OCI-LY1 (cell line): ENCODE results near the gene KLF5.

Experiments
- EZH2 ChIP-seq: fragments of 200-600 bp; sonication (generic), shearing (Covaris generic); IDR thresholded peaks from 2 replicates; pipeline ENCODE4 v1.8.0; 2017; ENCODE audit warnings: borderline replicate concordance, mixed run types, mild to moderate bottlenecking, antibody characterized with exemption, low read length, moderate library complexity, mixed read lengths
- TF ChIP-seq, protein P1 (sequence below): fragments of 200-600 bp; sonication (generic), shearing (Covaris generic); IDR thresholded peaks from 2 replicates; pipeline ENCODE4 v1.5.1; 2017; ENCODE audit warnings: mild to moderate bottlenecking, antibody characterized with exemption, low read length, moderate library complexity, mixed read lengths

DNA sequence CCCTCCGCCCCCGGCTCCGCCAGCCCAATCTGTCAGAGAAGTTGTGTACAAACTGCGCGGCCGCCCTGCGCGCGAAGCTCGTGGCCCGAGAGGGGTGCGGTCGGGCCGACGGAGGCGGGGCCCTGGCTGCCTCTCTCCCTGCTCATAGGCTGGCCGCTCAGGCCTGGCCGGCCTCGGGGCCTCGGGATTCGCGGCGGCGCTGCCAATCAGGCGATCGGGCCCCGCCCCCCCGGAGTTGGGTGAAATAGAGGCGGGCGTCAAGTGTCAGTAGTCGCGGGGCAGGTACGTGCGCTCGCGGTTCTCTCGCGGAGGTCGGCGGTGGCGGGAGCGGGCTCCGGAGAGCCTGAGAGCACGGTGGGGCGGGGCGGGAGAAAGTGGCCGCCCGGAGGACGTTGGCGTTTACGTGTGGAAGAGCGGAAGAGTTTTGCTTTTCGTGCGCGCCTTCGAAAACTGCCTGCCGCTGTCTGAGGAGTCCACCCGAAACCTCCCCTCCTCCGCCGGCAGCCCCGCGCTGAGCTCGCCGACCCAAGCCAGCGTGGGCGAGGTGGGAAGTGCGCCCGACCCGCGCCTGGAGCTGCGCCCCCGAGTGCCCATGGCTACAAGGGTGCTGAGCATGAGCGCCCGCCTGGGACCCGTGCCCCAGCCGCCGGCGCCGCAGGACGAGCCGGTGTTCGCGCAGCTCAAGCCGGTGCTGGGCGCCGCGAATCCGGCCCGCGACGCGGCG lies at the start of gene KLF5:
- TF ChIP-seq EZH2: no peak
- TF ChIP-seq, protein P1, sequence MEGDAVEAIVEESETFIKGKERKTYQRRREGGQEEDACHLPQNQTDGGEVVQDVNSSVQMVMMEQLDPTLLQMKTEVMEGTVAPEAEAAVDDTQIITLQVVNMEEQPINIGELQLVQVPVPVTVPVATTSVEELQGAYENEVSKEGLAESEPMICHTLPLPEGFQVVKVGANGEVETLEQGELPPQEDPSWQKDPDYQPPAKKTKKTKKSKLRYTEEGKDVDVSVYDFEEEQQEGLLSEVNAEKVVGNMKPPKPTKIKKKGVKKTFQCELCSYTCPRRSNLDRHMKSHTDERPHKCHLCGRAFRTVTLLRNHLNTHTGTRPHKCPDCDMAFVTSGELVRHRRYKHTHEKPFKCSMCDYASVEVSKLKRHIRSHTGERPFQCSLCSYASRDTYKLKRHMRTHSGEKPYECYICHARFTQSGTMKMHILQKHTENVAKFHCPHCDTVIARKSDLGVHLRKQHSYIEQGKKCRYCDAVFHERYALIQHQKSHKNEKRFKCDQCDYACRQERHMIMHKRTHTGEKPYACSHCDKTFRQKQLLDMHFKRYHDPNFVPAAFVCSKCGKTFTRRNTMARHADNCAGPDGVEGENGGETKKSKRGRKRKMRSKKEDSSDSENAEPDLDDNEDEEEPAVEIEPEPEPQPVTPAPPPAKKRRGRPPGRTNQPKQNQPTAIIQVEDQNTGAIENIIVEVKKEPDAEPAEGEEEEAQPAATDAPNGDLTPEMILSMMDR: peak; percentile 22; the same call in 1 of the 2 replicates
